ENCODE results near the gene DCAF10. TPM values are rescaled to one million over a fixed set of nuclear protein-coding genes. Genes with fewer than 3 reads are reported as not detected.

DCAF10 gene
- total and polyA plus RNA-seq, 10 of the 15 experiments (the other 5 are each of a cell fraction or from before 2014, with no cell fraction given), result 3.9 to 21.7 (median 9.8) TPM

DNA sequence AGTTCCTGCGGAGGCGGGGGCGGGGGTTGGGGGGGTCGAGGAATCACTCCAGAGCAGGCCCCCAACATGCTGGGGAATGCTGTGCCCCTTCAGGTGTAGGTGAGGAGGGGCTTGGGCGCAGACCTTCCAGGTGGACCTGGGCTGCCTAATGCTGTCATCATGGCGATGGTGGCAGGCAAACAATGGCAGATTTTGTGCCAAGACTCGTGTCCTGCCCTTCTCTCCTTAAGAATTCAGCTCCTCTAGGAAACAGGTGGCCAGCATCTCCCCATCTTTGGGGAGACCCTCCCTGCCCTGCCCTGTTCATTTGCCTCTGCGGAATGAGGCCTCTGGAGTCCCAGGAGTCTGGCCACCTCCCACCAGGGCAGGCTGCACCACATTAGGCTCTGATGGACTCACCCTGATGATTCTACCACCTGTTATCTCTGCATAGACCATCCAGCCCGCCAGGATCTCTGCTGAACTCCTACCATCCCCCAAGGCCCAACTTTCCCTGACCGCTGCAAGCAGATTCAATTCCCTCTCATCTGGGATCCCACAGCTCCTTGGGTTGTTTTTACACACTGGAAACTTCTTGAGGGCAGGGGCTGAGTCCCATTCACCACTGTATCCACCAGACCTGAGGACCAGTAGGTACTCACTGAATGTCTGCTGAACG lies 114.2 kb downstream of the DCAF10 start (continued):
- no peak for TF ChIP-seq CBFB (IDR thresholded peaks at IDR 0.05; ENCODE audit: low read depth)

DNA sequence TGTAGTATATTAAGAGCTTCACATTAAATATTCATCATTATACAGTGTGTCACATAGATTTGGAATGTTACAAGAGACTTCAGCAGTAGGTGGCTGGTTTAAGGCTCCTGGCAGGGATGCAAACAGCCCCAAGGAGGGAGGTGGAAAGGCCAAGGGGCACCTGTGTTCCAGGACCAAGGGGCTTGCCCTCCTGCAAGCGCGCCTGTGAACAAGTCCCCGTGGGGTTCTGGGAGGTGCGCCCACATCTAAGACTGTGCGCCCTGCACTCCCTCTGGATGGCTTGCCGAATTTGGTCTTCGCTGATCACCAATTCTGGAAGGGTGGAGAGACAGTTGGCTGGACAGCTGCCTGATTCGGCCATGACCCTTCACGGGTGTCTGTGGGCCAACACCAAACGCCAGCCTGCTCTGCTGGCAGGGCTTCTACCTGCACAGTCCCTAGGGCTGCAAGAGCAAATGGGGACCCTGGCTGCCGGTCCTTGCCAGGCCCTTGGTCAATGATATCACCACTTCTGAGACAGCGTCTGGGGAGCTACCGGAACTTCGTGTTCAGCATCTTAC lies 115.4 kb downstream of the DCAF10 start:
- ChIA-PET RAD21 (ENCODE audit: unreplicated experiment) (interaction anchor here (0.8 to 5.4 kb wide), 8 partner anchors 145 to 445 kb away, joined by 3 to 51 read pairs (median 4); no protein-coding TSS in a partner anchor), SMC1A (ENCODE audit: uncharacterized antibody, unreplicated experiment) (interaction anchor here (1.1 to 6.2 kb wide), 8 partner anchors 78 to 446 kb away, joined by 3 to 64 read pairs (median 18); no protein-coding TSS in a partner anchor), CTCF (interaction anchor here (0.9 to 9.5 kb wide), 8 partner anchors 9 to 447 kb away, joined by 3 to 120 read pairs (median 13); partner anchors contain the start of gene SHB), POLR2A (no interaction called here)
- WGBS (ENCODE audit: insufficient coverage, insufficient replicate concordance, low lambda C conversion rate, missing lambda C conversion rate), result 54% methylated on average over 14 of the region's 14 CpGs
- no peak for DNase-seq (ENCODE audit: low read depth, low spot score)
- FAIRE-seq, result no peak
- no peaks in the 10 kb centered on the region for H3K27me3 ChIP-seq (replicated peaks in 1 of 2; ENCODE audit: control insufficient read depth in 2 of 2, insufficient read depth in 2 of 2, low read length in 1 of 2)
- H3K4me1 ChIP-seq (ENCODE audit: control insufficient read depth, insufficient read depth, low read length), result no peaks in the 10 kb centered on the region; the same call in 1 of the 2 replicates
- H3K79me2 ChIP-seq (ENCODE audit: control insufficient read depth, insufficient read depth, low read length), result no peaks in the 10 kb centered on the region
- no peak overlapping the region for H3K4me2 ChIP-seq (ENCODE audit: control insufficient read depth, insufficient read depth)
- H4K20me1 ChIP-seq (ENCODE audit: control insufficient read depth, insufficient read depth), result no peaks in the 10 kb centered on the region
- no peak overlapping the region for H3K4me3 ChIP-seq
- BruUV-seq (replicated peaks), result no TSS peak
- no peaks in the 10 kb centered on the region; the same call in 2 of the 3 replicates for H3K9me3 ChIP-seq (replicated peaks; ENCODE audit: control insufficient read depth, insufficient read depth, low read length)
- no peak overlapping the region for H3K9ac ChIP-seq (ENCODE audit: control insufficient read depth, insufficient read depth, low read length)
- H3K36me3 ChIP-seq (ENCODE audit: control insufficient read depth in 2 of 2, insufficient read depth in 2 of 2, low read length in 1 of 2), result no peaks in the 10 kb centered on the region
- ATAC-seq, result no peak
- H2AFZ ChIP-seq (ENCODE audit: control insufficient read depth, low read depth, low read length), result no peak overlapping the region
- in situ Hi-C loops (cut with MboI), result loop anchor here (5.0 to 25.0 kb wide), 2 partner anchors 51 to 771 kb away; no protein-coding TSS in a partner anchor
- intact Hi-C loops (cut with micrococcal nuclease; ENCODE audit: unreplicated experiment), result no loop called here
- no peak overlapping the region for H3K27ac ChIP-seq (ENCODE audit: control insufficient read depth, insufficient read depth)
- TF ChIP-seq, protein P1, sequence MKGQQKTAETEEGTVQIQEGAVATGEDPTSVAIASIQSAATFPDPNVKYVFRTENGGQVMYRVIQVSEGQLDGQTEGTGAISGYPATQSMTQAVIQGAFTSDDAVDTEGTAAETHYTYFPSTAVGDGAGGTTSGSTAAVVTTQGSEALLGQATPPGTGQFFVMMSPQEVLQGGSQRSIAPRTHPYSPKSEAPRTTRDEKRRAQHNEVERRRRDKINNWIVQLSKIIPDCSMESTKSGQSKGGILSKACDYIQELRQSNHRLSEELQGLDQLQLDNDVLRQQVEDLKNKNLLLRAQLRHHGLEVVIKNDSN (IDR thresholded peaks at IDR 0.05; ENCODE audit: borderline replicate concordance, extremely low read length, insufficient read depth, low read depth, low read length), result no peak
- no peak for TF ChIP-seq CHD2 (IDR thresholded peaks at IDR 0.05; ENCODE audit: borderline replicate concordance, low read depth, low read length)
- no peak for TF ChIP-seq POU2F2 (IDR thresholded peaks at IDR 0.05; ENCODE audit: borderline replicate concordance, low read depth, low read length)
- no peak for TF ChIP-seq BRCA1 (IDR thresholded peaks at IDR 0.05; ENCODE audit: low read depth, low read length)
- no peak for TF ChIP-seq GATAD2B (conservative IDR thresholded peaks at IDR 0.05; ENCODE audit: low read depth)
- no peak for TF ChIP-seq SMAD1 (IDR thresholded peaks at IDR 0.05; ENCODE audit: low read depth, partially characterized antibody)
- no peak for TF ChIP-seq SPI1 (IDR thresholded peaks at IDR 0.05; ENCODE audit: borderline replicate concordance, insufficient read depth, low read depth, low read length)
- TF ChIP-seq, protein P2, sequence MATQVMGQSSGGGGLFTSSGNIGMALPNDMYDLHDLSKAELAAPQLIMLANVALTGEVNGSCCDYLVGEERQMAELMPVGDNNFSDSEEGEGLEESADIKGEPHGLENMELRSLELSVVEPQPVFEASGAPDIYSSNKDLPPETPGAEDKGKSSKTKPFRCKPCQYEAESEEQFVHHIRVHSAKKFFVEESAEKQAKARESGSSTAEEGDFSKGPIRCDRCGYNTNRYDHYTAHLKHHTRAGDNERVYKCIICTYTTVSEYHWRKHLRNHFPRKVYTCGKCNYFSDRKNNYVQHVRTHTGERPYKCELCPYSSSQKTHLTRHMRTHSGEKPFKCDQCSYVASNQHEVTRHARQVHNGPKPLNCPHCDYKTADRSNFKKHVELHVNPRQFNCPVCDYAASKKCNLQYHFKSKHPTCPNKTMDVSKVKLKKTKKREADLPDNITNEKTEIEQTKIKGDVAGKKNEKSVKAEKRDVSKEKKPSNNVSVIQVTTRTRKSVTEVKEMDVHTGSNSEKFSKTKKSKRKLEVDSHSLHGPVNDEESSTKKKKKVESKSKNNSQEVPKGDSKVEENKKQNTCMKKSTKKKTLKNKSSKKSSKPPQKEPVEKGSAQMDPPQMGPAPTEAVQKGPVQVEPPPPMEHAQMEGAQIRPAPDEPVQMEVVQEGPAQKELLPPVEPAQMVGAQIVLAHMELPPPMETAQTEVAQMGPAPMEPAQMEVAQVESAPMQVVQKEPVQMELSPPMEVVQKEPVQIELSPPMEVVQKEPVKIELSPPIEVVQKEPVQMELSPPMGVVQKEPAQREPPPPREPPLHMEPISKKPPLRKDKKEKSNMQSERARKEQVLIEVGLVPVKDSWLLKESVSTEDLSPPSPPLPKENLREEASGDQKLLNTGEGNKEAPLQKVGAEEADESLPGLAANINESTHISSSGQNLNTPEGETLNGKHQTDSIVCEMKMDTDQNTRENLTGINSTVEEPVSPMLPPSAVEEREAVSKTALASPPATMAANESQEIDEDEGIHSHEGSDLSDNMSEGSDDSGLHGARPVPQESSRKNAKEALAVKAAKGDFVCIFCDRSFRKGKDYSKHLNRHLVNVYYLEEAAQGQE (IDR thresholded peaks at IDR 0.05; ENCODE audit: low read depth, low read length), result no peak
- TF ChIP-seq, protein P3, sequence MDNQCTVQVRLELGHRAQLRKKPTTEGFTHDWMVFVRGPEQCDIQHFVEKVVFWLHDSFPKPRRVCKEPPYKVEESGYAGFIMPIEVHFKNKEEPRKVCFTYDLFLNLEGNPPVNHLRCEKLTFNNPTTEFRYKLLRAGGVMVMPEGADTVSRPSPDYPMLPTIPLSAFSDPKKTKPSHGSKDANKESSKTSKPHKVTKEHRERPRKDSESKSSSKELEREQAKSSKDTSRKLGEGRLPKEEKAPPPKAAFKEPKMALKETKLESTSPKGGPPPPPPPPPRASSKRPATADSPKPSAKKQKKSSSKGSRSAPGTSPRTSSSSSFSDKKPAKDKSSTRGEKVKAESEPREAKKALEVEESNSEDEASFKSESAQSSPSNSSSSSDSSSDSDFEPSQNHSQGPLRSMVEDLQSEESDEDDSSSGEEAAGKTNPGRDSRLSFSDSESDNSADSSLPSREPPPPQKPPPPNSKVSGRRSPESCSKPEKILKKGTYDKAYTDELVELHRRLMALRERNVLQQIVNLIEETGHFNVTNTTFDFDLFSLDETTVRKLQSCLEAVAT (IDR thresholded peaks at IDR 0.05), result no peak
- no peak for TF ChIP-seq SUPT20H (IDR thresholded peaks at IDR 0.05; ENCODE audit: borderline replicate concordance, control insufficient read depth, low read depth, low read length)
- TF ChIP-seq, protein P4, sequence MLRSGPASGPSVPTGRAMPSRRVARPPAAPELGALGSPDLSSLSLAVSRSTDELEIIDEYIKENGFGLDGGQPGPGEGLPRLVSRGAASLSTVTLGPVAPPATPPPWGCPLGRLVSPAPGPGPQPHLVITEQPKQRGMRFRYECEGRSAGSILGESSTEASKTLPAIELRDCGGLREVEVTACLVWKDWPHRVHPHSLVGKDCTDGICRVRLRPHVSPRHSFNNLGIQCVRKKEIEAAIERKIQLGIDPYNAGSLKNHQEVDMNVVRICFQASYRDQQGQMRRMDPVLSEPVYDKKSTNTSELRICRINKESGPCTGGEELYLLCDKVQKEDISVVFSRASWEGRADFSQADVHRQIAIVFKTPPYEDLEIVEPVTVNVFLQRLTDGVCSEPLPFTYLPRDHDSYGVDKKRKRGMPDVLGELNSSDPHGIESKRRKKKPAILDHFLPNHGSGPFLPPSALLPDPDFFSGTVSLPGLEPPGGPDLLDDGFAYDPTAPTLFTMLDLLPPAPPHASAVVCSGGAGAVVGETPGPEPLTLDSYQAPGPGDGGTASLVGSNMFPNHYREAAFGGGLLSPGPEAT (IDR thresholded peaks at IDR 0.05; ENCODE audit: low read depth), result no peak

Measured in GM12878 (cell line).